SK-N-SH treated with all-trans-retinoic acid at 6 μM for 48 hours (cell line): Measurements from ENCODE around the gene PEX26.

Source experiments
- ARNTL ChIP-seq: fragments of 450-650 bp; formaldehyde crosslinking; IDR thresholded peaks from 2 replicates; pipeline ENCODE4 v1.5.0; 2020; ENCODE audit warnings: low read depth, mild to moderate bottlenecking, moderate library complexity, borderline replicate concordance
- CSDC2 ChIP-seq: fragments of 250-450 bp; sonication (Bioruptor Pico); IDR thresholded peaks from 2 replicates; pipeline ENCODE4 v1.5.0; 2020; ENCODE audit warnings: mild to moderate bottlenecking, moderate library complexity
- ESRRG ChIP-seq: fragments of 250-450 bp; sonication (Bioruptor Pico); IDR thresholded peaks from 2 replicates; pipeline ENCODE4 v1.6.1; 2021; ENCODE audit warnings: mild to moderate bottlenecking
- GLIS3 ChIP-seq: fragments of 250-450 bp; sonication (Bioruptor Pico); IDR thresholded peaks from 2 replicates; pipeline ENCODE4 v1.5.0; 2020; ENCODE audit warnings: mild to moderate bottlenecking, moderate library complexity
- OSR1 ChIP-seq: fragments of 250-450 bp; sonication (Bioruptor Pico); IDR thresholded peaks from 2 replicates; pipeline ENCODE4 v1.8.0; 2022; ENCODE audit warnings: moderate library complexity, mild to moderate bottlenecking, inconsistent platforms
- POU6F1 ChIP-seq: fragments of 250-450 bp; sonication (Bioruptor Pico); IDR thresholded peaks from 2 replicates; pipeline ENCODE4 v1.8.0; 2021; ENCODE audit warnings: low read depth, mild to moderate bottlenecking, moderate library complexity, borderline replicate concordance
- ZFP3 ChIP-seq: fragments of 250-450 bp; sonication (Bioruptor Pico); IDR thresholded peaks from 2 replicates; pipeline ENCODE4 v1.5.0; 2020; ENCODE audit warnings: mild to moderate bottlenecking, moderate library complexity
- ZNF70 ChIP-seq: fragments of 450-650 bp; formaldehyde crosslinking; IDR thresholded peaks from 2 replicates; pipeline ENCODE4 v1.5.0; 2020; ENCODE audit warnings: mild to moderate bottlenecking, moderate library complexity

- TF ChIP-seq ESRRG (CRISPR knock-in tag) (no peak), POU6F1 (CRISPR knock-in tag) (no peak), ZNF70 (no peak), ARNTL (CRISPR knock-in tag) (no peak), CSDC2 (CRISPR knock-in tag) (no peak), GLIS3 (no peak), ZFP3 (CRISPR knock-in tag) (no peak), OSR1 (CRISPR knock-in tag) (no peak)
Observed at GRCh38 chr22:18028817-18029527, 48.8 kb upstream of the PEX26 start.
